Astrocyte of the cerebellum (primary cell): ENCODE data around the gene SGO2.

Source experiments
- DNase-seq: peaks from one replicate; pipeline ENCODE4 v3.0.0-alpha.2; 2011; ENCODE audit warnings: low read depth
- H3K4me3 ChIP-seq: 2 replicates; pipeline ENCODE4 v1.5.1; 2011; ENCODE audit warnings: mild to moderate bottlenecking, low read depth, low read length, moderate library complexity
- CTCF ChIP-seq: IDR thresholded peaks from 2 replicates; pipeline ENCODE4 v1.5.1; 2012; ENCODE audit warnings: low read length, low read depth, moderate library complexity, mild to moderate bottlenecking; ENCODE audit errors: missing control alignments
- in situ Hi-C: cut with HindIII; loops from 2 replicates; pipeline ENCODE4 v1.10.0; 2017; ENCODE audit warnings: low sequenced_read_pairs

Gene SGO2

DNA sequence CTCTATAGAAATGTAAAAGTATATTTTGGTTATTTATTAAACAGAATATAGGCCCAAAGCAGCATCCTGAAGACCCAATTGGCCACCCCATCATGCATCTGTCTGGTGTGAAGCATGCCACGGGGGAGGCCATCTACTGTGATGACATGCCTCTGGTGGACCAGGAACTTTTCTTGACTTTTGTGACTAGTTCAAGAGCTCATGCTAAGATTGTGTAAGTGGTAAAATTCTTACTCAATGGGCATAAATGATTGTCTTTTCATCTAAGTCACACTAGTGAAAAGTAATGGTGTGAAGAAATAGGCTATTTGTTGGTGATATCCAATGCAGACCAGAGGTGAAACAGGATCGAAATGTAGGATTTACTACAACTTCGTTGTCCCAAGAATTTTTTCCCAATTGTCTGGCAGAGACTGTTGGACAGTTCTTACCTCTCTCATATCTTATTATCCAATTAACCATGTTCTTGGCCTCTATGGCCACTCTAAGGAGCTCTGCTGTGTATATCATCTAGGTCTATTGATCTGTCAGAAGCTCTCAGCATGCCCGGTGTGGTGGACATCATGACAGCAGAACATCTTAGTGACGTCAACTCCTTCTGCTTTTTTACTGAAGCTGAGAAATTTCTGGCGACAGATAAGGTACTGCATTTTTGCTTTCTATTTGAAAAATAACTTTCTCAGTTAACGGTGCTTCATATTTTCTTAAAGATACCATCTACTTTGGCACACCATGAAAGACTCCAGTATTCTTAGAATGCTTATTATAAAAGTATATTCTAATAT is 94.8 kb downstream of the SGO2 start:
- no peak overlapping the region for H3K4me3 ChIP-seq
- no peak for TF ChIP-seq CTCF
- DNase-seq = no peak
- in situ Hi-C loops = no loop called here

DNA sequence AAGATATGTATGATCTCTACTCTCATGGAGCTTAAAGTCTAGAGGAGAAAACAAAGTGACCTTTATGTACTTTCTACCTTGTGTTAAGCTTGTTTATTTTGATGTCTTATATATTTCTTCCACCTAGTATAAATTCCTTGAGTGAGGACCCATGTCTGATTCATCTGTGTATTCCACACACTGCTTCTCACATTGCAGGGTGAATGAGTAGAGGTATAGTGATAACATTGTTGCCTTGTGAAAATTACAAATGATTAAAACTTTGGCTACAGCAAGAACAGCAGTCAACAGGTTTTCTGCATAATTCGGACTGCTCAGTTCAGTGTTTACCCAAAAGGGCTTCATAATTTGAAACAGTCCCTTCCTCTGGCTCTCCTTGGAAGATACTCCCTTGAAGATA is 96.1 kb downstream of the SGO2 start:
- no peak overlapping the region for H3K4me3 ChIP-seq
- in situ Hi-C loops = no loop called here
- DNase-seq = no peak
- TF ChIP-seq CTCF = no peak

GRCh38 chr2:200624026-200624425 is 98.0 kb downstream of the SGO2 start:
- DNase-seq = no peak
- in situ Hi-C loops = no loop called here
- TF ChIP-seq CTCF = no peak
- H3K4me3 ChIP-seq = no peak overlapping the region

DNA sequence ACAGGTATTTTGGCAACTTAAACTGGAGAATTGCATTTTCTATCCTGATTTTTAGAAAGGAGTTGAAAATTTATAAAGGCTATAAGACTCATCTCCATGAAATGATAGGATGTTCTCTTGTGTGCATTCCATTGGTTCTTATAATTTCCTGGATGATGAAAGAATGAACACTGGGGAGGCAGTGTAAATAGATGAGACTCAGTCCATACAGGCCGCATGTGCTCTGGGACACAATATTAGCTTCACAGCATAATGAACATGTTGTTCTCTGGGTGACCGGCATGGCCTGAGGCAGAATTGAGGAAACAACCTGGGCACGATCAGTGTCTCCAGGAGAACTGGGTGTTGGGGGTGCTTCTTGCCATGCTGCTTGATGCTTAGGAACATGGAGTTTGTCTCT is 98.7 kb downstream of the SGO2 start:
- DNase-seq = no peak
- no peak for TF ChIP-seq CTCF
- in situ Hi-C loops = no loop called here
- H3K4me3 ChIP-seq = no peak overlapping the region

DNA sequence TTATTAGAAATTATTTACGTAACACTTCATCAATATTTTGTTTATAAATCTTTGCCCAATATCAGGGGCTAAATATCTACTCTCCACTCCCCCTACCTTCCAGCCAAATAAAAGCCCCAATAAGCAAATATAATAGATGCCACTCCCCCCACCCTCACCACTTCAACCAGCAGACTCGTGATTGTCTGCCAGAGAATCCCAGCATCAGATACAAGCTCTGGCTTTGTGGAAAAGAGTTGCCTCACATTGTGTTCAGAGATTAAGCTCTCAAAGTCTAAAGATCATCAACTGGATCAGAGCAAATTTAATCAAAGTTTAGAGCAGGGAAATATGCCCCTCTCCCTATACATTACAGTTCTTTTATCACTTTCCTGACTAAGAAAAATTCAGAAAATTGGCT is 99.3 kb downstream of the SGO2 start:
- no peak for TF ChIP-seq CTCF
- no peak overlapping the region for H3K4me3 ChIP-seq
- in situ Hi-C loops = no loop called here
- no peak for DNase-seq

- in situ Hi-C loops = no loop called here
- DNase-seq = no peak
- no peak for TF ChIP-seq CTCF
- H3K4me3 ChIP-seq = no peak overlapping the region
These were observed 100.0 kb downstream of the SGO2 start for GRCh38 chr2:200625958-200626363.
